ENCODE measurements around the gene WDR91. TPM values are rescaled to one million over a fixed set of nuclear protein-coding genes. Genes with fewer than 3 reads are reported as not detected.

Gene WDR91
- total RNA-seq, 1 experiment from 2014 or later, result 7.0 TPM

GRCh38 chr7:135160098-135160857, 51.0 kb downstream of the WDR91 start:
- H3K9me3 ChIP-seq (ENCODE audit: low read depth, low read length, poor library complexity, severe bottlenecking), result peaks cover 24% of the 10 kb centered on the region
- ChIA-PET CTCF (interaction anchor here (1.1 kb wide), 1 partner anchor 9 kb away, joined by 4 read pairs; no protein-coding TSS in a partner anchor), POLR2A (ENCODE audit: low non-redundant PET) (no interaction called here)
- peak overlapping the region; percentile 64 for H3K27ac ChIP-seq (ENCODE audit: low read depth, low read length, poor library complexity, severe bottlenecking)
- H3K4me1 ChIP-seq (ENCODE audit: insufficient read depth, low read length, poor library complexity, severe bottlenecking), result peaks cover 8% of the 10 kb centered on the region
- TF ChIP-seq EZH2 (IDR thresholded peaks at IDR 0.05; ENCODE audit: borderline replicate concordance, low read depth, low read length, poor library complexity, severe bottlenecking), result no peak
- H3K36me3 ChIP-seq (ENCODE audit: insufficient read depth, low read length, poor library complexity, severe bottlenecking), result peaks cover 3% of the 10 kb centered on the region
- intact Hi-C loops (cut with micrococcal nuclease; ENCODE audit: unreplicated experiment), result no loop called here
- no peak overlapping the region for H3K4me3 ChIP-seq (ENCODE audit: low read depth, low read length, poor library complexity, severe bottlenecking)
- no peak for DNase-seq (ENCODE audit: low spot score)
- no TSS peak for BruUV-seq (replicated peaks)
- no peaks in the 10 kb centered on the region for H3K27me3 ChIP-seq (replicated peaks; ENCODE audit: insufficient read depth, low read depth, low read length, poor library complexity)

GRCh38 chr7:135159359-135160085, 51.8 kb downstream of the WDR91 start:
- CTCF ChIA-PET, result no interaction called here
- H3K4me3 ChIP-seq (ENCODE audit: low read depth, low read length, poor library complexity, severe bottlenecking), result no peak overlapping the region

GRCh38 chr7:135158874-135159273, 52.5 kb downstream of the WDR91 start:
- H3K4me3 ChIP-seq (ENCODE audit: low read depth, low read length, poor library complexity, severe bottlenecking), result no peak overlapping the region
- ChIA-PET CTCF (no interaction called here), POLR2A (ENCODE audit: low non-redundant PET) (no interaction called here)
- BruUV-seq (replicated peaks), result no TSS peak
- DNase-seq (ENCODE audit: low spot score), result no peak
- no peak overlapping the region for H3K27ac ChIP-seq (ENCODE audit: low read depth, low read length, poor library complexity, severe bottlenecking)
- peaks cover 8% of the 10 kb centered on the region for H3K4me1 ChIP-seq (ENCODE audit: insufficient read depth, low read length, poor library complexity, severe bottlenecking)
- no peak for TF ChIP-seq EZH2 (IDR thresholded peaks at IDR 0.05; ENCODE audit: borderline replicate concordance, low read depth, low read length, poor library complexity, severe bottlenecking)
- no peak for TF ChIP-seq CTCF (conservative IDR thresholded peaks at IDR 0.05; ENCODE audit: low read depth, low read length)
- no peaks in the 10 kb centered on the region for H3K27me3 ChIP-seq (replicated peaks; ENCODE audit: insufficient read depth, low read depth, low read length, poor library complexity)
- no peaks in the 10 kb centered on the region for H3K36me3 ChIP-seq (ENCODE audit: insufficient read depth, low read length, poor library complexity, severe bottlenecking)
- peaks cover 30% of the 10 kb centered on the region for H3K9me3 ChIP-seq (ENCODE audit: low read depth, low read length, poor library complexity, severe bottlenecking)
- intact Hi-C loops (cut with micrococcal nuclease; ENCODE audit: unreplicated experiment), result no loop called here

More at GRCh38 chr7:135159359-135160085, 51.8 kb downstream of the WDR91 start:
- intact Hi-C loops (cut with micrococcal nuclease; ENCODE audit: unreplicated experiment), result no loop called here
- TF ChIP-seq EZH2 (IDR thresholded peaks at IDR 0.05; ENCODE audit: borderline replicate concordance, low read depth, low read length, poor library complexity, severe bottlenecking) (no peak), CTCF (conservative IDR thresholded peaks at IDR 0.05; ENCODE audit: low read depth, low read length) (no peak)
- Histone ChIP-seq H3K27me3 (replicated peaks; ENCODE audit: insufficient read depth, low read depth, low read length, poor library complexity) (no peaks in the 10 kb centered on the region), H3K36me3 (ENCODE audit: insufficient read depth, low read length, poor library complexity, severe bottlenecking) (peaks cover 2% of the 10 kb centered on the region), H3K4me1 (ENCODE audit: insufficient read depth, low read length, poor library complexity, severe bottlenecking) (peaks cover 8% of the 10 kb centered on the region), H3K9me3 (ENCODE audit: low read depth, low read length, poor library complexity, severe bottlenecking) (peaks cover 30% of the 10 kb centered on the region), H3K27ac (ENCODE audit: low read depth, low read length, poor library complexity, severe bottlenecking) (peak overlapping the region; percentile 64)
- no peak for DNase-seq (ENCODE audit: low spot score)
- BruUV-seq (replicated peaks), result no TSS peak
- POLR2A ChIA-PET (ENCODE audit: low non-redundant PET), result no interaction called here

All from A673 (cell line).